NT2/D1 (cell line): Measurements from ENCODE around the gene SEC14L2.

Experiments used
- SUZ12 ChIP-seq: IDR thresholded peaks from 2 replicates; pipeline ENCODE4 v1.6.1; 2011; ENCODE audit not compliant: insufficient read length, insufficient read depth; ENCODE audit errors: extremely low read depth
- YY1 ChIP-seq: IDR thresholded peaks from 2 replicates; pipeline ENCODE4 v1.6.1; 2011; ENCODE audit not compliant: insufficient read length, insufficient read depth
- ZNF274 ChIP-seq: IDR thresholded peaks from 2 replicates; pipeline ENCODE4 v1.6.1; 2011; ENCODE audit warnings: mild to moderate bottlenecking, low read depth, low read length

DNA sequence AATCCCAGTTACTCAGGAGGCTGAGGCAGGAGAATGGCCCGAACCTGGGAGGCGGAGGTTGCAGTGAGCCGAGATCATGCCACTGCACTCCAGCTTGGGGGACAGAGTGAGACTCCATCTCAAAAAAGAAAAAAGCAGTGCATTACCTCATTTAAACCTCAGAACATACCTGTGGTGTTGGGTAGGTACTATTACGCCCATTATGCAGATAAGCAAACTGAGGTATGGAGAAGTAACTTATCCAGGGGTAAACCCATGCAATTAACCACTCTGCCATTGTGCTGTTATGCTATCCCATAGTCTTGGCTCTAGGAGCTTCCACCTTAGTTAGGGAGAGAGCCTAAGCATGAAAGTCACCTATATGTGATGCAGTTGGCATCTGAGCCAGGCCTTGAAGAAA is 77.3 kb downstream of the SEC14L2 start:
- no peak for TF ChIP-seq SUZ12
- TF ChIP-seq ZNF274: no peak
- TF ChIP-seq YY1: no peak
